Measurements from ENCODE around the gene KLHL5.
A peak's percentile ranks its signal among the peaks of the same experiment; 100 is the strongest.

KLHL5 gene

GRCh38 chr4:39037941-39038340 lies 24.1 kb upstream of the KLHL5 start:
- no peaks in the 10 kb centered on the region for H3K27me3 ChIP-seq (ENCODE audit: low read length)
- no peak for TF ChIP-seq EZH2phosphoT487 (conservative IDR thresholded peaks at IDR 0.05; ENCODE audit: low read length)
- TF ChIP-seq CTCF (IDR thresholded peaks at IDR 0.05; ENCODE audit: insufficient read depth, low read length, poor library complexity, severe bottlenecking): no peak
- no peaks in the 10 kb centered on the region for H3K9me2 ChIP-seq (replicated peaks; ENCODE audit: insufficient read depth, low read length)
- H2AFZ ChIP-seq (ENCODE audit: low read depth, low read length, severe bottlenecking): peak overlapping the region; percentile 97
- H3K4me3 ChIP-seq (ENCODE audit: insufficient read depth, low read length, poor library complexity, severe bottlenecking): no peak overlapping the region
- peaks cover 57% of the 10 kb centered on the region for H3F3A ChIP-seq (ENCODE audit: insufficient read depth)
- peak overlapping the region; percentile 54 for H3K4me2 ChIP-seq (ENCODE audit: low read depth, low read length, poor library complexity, severe bottlenecking)
- no peaks in the 10 kb centered on the region for H3K36me3 ChIP-seq (ENCODE audit: low read length)
- no peak overlapping the region for H3K9ac ChIP-seq (ENCODE audit: low read length)
- 0 out of 2 replicates have a peak overlapping the region, but pooled peaks have one; percentile 70 for H3K27ac ChIP-seq (ENCODE audit: low read depth, low read length)
- no peaks in the 10 kb centered on the region for H3K79me2 ChIP-seq (ENCODE audit: insufficient read depth, low read length)
- H4K20me1 ChIP-seq (ENCODE audit: low read depth, low read length): no peaks in the 10 kb centered on the region
- H3K9me3 ChIP-seq (ENCODE audit: insufficient read depth, low read length): no peaks in the 10 kb centered on the region

DNA sequence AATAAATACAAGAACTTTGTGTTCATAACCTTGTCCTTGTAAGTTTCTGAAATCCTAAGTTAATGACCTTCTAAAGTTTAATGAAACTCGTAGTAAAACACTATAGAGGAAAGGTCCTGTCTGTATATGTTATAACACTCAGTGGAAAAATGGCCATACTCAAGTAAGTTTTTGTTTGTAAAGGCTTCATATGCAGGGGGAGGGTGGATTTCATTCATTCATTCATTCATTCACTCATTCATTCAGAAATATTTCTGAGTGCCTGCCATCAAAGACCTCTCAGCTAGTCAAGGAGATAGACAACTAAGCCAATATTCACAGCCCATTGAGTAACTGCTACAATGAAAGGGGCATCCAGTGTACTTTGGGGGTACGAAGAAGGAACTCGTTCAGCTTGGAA lies 22.9 kb upstream of the KLHL5 start:
- Histone ChIP-seq H2AFZ (ENCODE audit: low read depth, low read length, severe bottlenecking) (no peak overlapping the region), H3K27ac (ENCODE audit: low read depth, low read length) (no peak overlapping the region), H3K79me2 (ENCODE audit: insufficient read depth, low read length) (peaks cover 2% of the 10 kb centered on the region; the same call in 1 of the 2 replicates), H3K9ac (ENCODE audit: low read length) (no peak overlapping the region), H3K4me2 (ENCODE audit: low read depth, low read length, poor library complexity, severe bottlenecking) (no peak overlapping the region), H3F3A (ENCODE audit: insufficient read depth) (peaks cover 56% of the 10 kb centered on the region), H4K20me1 (ENCODE audit: low read depth, low read length) (no peaks in the 10 kb centered on the region), H3K9me2 (replicated peaks; ENCODE audit: insufficient read depth, low read length) (no peaks in the 10 kb centered on the region), H3K9me3 (ENCODE audit: insufficient read depth, low read length) (no peaks in the 10 kb centered on the region), H3K36me3 (ENCODE audit: low read length) (no peaks in the 10 kb centered on the region), H3K27me3 (ENCODE audit: low read length) (no peaks in the 10 kb centered on the region), H3K4me3 (ENCODE audit: insufficient read depth, low read length, poor library complexity, severe bottlenecking) (no peak overlapping the region)
- TF ChIP-seq EZH2phosphoT487 (conservative IDR thresholded peaks at IDR 0.05; ENCODE audit: low read length) (no peak), CTCF (IDR thresholded peaks at IDR 0.05; ENCODE audit: insufficient read depth, low read length, poor library complexity, severe bottlenecking) (no peak)

DNA sequence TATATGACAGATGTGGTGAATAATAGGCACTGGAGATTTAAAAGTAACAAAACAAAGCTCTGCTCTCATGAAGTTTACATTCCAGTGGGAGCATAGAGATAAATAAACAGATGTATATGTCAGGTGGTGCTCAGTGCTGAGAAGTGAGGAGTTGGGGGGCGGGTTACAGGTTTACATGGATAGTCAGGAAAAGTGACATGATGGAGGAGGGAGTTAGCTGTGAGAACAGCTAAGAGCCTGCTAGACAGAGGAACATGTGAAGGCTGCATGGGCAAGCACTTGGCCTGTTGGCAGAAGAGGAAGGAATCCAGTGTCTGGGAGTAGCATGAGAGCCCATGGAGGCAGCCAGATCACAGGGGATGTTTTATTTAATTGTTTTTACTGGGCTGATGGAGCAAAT lies 19.7 kb upstream of the KLHL5 start:
- Histone ChIP-seq H3K9me2 (replicated peaks; ENCODE audit: insufficient read depth, low read length) (no peaks in the 10 kb centered on the region), H2AFZ (ENCODE audit: low read depth, low read length, severe bottlenecking) (peak overlapping the region; percentile 6), H3K79me2 (ENCODE audit: insufficient read depth, low read length) (peaks cover 20% of the 10 kb centered on the region), H3K36me3 (ENCODE audit: low read length) (no peaks in the 10 kb centered on the region), H3K27me3 (ENCODE audit: low read length) (no peaks in the 10 kb centered on the region), H4K20me1 (ENCODE audit: low read depth, low read length) (no peaks in the 10 kb centered on the region), H3K9me3 (ENCODE audit: insufficient read depth, low read length) (no peaks in the 10 kb centered on the region), H3F3A (ENCODE audit: insufficient read depth) (peaks cover 47% of the 10 kb centered on the region), H3K27ac (ENCODE audit: low read depth, low read length) (no peak overlapping the region), H3K4me2 (ENCODE audit: low read depth, low read length, poor library complexity, severe bottlenecking) (peak overlapping the region; percentile 22), H3K9ac (ENCODE audit: low read length) (no peak overlapping the region; the same call in 1 of the 2 replicates), H3K4me3 (ENCODE audit: insufficient read depth, low read length, poor library complexity, severe bottlenecking) (no peak overlapping the region)
- no peak for TF ChIP-seq EZH2phosphoT487 (conservative IDR thresholded peaks at IDR 0.05; ENCODE audit: low read length)
- no peak for TF ChIP-seq CTCF (IDR thresholded peaks at IDR 0.05; ENCODE audit: insufficient read depth, low read length, poor library complexity, severe bottlenecking)
